HG03135 (cell line): ENCODE data around the gene B3GAT3.
"Not testable (repeated sequence)": the region's sequence is repeated elsewhere in the genome, so short reads cannot be mapped to it uniquely, and the experiment has no call there.

ENCODE experiments used
- ATAC-seq: cut with Tn5 transposase; IDR thresholded peaks from one replicate; pipeline ENCODE4 v1.9.1; 2021; ENCODE audit warnings: mild to moderate bottlenecking, moderate library complexity; ENCODE audit not compliant: unreplicated experiment

B3GAT3 gene

DNA sequence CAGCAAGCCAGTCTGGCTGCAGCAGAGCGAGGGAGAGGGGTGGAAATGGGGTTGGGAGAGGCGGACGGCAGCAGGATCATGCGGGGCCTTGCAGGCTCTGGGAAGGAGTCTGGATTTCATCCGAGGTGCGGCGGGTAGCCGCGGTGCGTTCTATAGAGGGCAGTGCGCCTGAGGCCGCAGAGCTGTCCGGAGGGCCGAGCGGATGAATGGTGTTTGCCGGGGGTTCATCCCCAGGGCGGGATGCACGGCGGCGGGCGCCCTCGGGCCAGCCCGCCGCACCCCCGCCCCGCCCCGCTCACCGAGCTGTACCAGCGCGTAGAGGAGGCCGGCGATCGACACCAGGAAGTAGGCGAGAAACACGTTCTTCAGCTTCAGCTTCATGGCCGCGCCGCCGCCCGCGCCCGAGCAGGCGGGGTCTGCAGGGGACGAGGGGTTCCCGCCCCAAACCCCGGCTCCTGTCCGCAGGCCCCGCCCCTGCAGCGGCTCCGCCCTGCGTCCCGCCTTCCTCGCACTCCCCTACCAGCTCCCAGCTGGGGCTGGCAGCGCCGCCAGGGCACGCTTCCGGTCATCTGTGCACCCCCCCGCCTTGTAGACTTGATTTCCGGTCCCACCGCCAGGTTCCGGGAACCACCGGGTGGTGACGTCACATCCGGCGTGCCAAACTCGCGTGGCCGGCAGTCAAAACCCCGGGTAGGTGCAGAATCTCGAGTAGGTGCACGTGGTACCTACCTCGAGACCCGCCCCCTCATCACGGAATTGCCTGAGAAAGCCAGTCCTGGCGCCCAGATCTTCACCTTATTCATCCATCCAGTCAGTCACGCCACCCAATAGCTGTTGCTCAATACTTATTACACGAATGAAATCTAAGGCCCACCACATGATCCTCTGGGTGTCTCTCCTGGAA lies at the start of gene B3GAT3:
Gene B3GAT3 (minus strand): TSS at position 420 of the 904 bp plus-strand sequence. CDS start 39 bp downstream, at position 381.
- peak; percentile 86 for ATAC-seq

DNA sequence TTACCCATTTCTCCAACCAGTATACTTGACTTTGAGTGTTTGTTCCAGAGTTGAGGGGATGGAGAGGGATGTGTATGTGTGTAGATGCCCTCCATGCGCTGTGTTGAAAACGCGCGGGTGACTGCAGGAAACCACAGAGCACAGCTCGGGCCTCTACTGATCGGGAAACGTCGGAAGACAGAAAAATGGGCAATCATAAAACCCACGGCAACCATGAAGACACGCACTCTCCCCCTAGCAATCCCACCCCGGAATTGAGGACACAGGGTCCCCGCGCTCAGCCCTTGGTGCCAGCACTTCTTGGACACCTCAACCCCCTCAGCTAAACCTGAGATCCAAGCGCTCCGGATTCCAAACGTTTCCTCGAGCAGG lies 49.4 kb upstream of the B3GAT3 start:
- ATAC-seq: peak; percentile 8

DNA sequence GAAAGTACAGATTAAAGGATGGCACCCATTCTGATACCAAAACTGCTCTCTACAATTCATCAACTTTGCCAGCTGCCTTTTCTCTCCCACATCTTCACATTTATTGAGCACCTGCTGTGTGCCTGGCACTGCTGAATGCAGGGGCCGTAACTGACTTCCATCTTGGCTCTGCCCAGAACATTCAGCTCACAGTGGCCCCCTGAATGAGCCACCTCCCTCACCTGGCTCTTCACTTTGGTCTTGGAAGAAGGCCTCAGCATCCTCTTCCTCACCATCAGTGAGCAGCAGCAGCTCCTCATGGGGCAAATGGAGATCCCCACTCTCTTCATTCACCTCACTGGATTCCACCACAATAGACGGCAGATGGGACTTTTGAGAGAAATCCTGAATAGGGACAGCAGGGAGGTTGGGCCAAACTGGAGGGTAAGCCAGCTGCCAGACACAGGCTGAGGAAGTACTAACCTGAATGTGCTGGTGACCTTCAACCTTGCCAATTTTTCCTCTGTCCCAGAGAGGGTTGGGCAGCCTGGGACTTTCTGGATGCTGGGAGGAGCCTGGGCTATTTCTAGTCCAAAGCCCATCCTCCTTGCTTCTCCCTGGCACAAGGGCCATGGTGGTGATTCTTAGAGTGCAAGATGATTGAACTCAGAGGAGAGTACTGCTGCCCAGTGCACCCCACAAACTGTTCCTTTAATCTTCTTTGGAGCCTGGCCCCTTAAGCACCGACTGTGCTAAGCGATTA lies 47.8 kb upstream of the B3GAT3 start:
- ATAC-seq: no peak

GRCh38 chr11:62667460-62667859 lies 45.7 kb upstream of the B3GAT3 start:
- no peak for ATAC-seq

- ATAC-seq: no peak
Observed at GRCh38 chr11:62666259-62666926, 44.6 kb upstream of the B3GAT3 start.

DNA sequence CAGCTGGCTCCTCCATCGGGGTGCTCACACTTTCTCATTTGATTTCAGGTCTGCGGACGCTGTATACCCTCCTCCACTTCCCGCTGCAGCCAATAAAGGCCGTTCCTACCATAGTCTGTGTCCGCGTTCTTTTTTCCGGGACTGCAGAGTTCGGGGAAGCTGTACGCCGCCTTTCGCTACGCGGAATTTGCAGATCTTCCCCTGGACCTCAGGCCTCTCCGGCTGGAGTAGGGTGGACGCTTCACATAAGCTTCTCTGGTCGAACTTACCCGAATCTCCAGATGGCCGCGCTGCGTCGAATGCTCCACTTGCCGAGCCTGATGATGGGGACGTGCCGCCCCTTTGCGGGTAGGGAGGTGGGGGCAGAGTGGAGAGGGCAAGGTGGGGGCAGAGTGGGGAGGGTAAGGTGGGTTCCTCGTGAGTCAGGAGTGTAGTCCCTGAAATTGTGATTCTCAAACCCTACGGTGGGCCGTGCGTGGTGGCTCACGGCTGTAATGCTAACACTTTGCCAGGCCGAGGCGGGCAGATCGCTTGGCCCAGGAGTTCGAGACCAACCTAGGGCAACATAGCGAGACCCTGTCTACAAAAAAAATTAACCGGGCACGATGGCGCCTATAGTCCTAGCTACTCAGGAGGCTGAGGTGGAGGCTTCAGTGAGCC lies 43.9 kb upstream of the B3GAT3 start:
- peak; percentile 3 for ATAC-seq

- peak; percentile 79 for ATAC-seq
Observed at GRCh38 chr11:62665075-62665598, 43.4 kb upstream of the B3GAT3 start, which contains the start of the genes C11orf98 and CSKMT. TSS of gene C11orf98 (minus strand) at chr11:62665210. CDS start at chr11:62665169, 41 bp downstream. TSS of gene CSKMT (plus strand) at chr11:62665312. CDS start at chr11:62665880, 568 bp downstream.

- ATAC-seq: peak; percentile 39
Observed at GRCh38 chr11:62664405-62665074, 42.8 kb upstream of the B3GAT3 start.

DNA sequence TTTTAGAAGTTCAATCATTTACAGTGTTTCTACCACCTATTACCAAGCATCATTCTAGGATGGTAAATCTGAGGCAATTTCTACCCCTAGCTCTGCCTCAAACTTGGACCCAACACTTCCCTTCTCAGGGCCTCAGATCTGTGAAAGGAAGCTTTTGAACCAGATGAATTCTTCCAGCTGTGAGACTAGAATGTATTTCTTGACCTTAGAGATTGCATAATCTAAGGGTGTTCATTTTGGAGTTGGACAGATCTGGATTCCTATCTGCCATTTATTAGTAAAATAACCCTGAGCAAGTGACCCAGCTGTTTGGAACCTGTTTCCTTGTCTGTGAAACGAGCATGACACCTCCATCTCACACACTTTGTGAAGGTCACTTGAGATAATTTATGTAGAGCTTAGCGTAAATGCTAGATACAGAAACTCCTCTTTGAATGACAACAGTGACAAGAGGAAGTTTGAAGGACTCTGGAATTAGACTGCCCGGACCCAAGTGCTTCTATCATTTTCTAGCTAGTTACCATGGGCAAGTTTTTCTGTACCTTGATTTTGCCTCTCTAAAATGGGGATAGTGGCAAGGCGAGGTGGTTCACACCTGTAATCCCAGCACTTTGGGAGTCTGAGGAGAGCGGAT lies 35.1 kb upstream of the B3GAT3 start:
- ATAC-seq: no peak

- no peak for ATAC-seq
Observed at GRCh38 chr11:62654297-62654696, 32.5 kb upstream of the B3GAT3 start.

GRCh38 chr11:62652161-62653006 lies 30.6 kb upstream of the B3GAT3 start:
- ATAC-seq: peak; percentile 15

- ATAC-seq: not testable (repeated sequence)
Observed at GRCh38 chr11:62650283-62650682, 28.5 kb upstream of the B3GAT3 start.

- no peak for ATAC-seq
Observed at GRCh38 chr11:62649486-62649885, 27.7 kb upstream of the B3GAT3 start.

GRCh38 chr11:62648967-62649364 lies 27.2 kb upstream of the B3GAT3 start:
- ATAC-seq: no peak

GRCh38 chr11:62648185-62648966 lies 26.6 kb upstream of the B3GAT3 start:
- ATAC-seq: no peak

- no peak for ATAC-seq
Observed at GRCh38 chr11:62647609-62648005, 25.8 kb upstream of the B3GAT3 start.

- ATAC-seq: no peak
Observed at GRCh38 chr11:62646825-62647608, 25.2 kb upstream of the B3GAT3 start.
